Left lung (tissue), 10 donors: Measurements from ENCODE around the gene LILRB5. TPM values are rescaled to one million over a fixed set of nuclear protein-coding genes. Genes with fewer than 3 reads are reported as not detected.

Experiments
- ATAC-seq: fragments of 200-7000 bp; cut with Tn5 transposase; one replicate; pipeline ENCODE4 v1.9.1; 2020; ENCODE audit warnings: moderate library complexity
- DNase-seq, 4 donors: peaks; one replicate each; pipeline ENCODE4 v3.0.0-alpha.2; 2013 to 2020
- H3K27ac ChIP-seq, 2 donors: fragments of 200-600 bp; sonication (generic) in 1 of 2; one replicate each; pipeline versions ENCODE4 v1.5.0 to v1.8.0; 2020 to 2021
- H3K27me3 ChIP-seq, 2 donors: fragments of 200-600 bp; sonication (generic) in 1 of 2; one replicate each; pipeline versions ENCODE4 v1.5.0 to v1.8.0; 2020 to 2021
- H3K36me3 ChIP-seq, 2 donors: fragments of 200-600 bp; sonication (generic) in 1 of 2; one replicate each; pipeline versions ENCODE4 v1.5.0 to v1.8.0; 2020 to 2021
- H3K4me1 ChIP-seq, 2 donors: fragments of 200-600 bp; one replicate each; pipeline ENCODE4 v1.8.0; 2021
- H3K4me3 ChIP-seq, 2 donors: fragments of 200-600 bp; sonication (generic) in 1 of 2; one replicate each; pipeline versions ENCODE4 v1.5.0 to v1.8.0; 2020 to 2021; ENCODE audit warnings: mild to moderate bottlenecking in 1 of 2
- H3K9me3 ChIP-seq, 2 donors: fragments of 200-600 bp; sonication (generic) in 1 of 2; one replicate each; pipeline versions ENCODE4 v1.5.0 to v1.8.0; 2020 to 2021
- intact Hi-C, 2 donors: fragments of 100-400 bp; cut with DNase I; formaldehyde crosslinking; loops; one replicate each; pipeline versions ENCODE4 v1.11.2 to v1.14.2; 2022
- polyA plus RNA-seq, 6 donors: library from polyadenylated mRNA; unstranded; fragments of 120-200 nt; gene quantifications; one replicate each; pipeline ENCODE4 v1.2.1, GENCODE V29; 2013; ENCODE audit not compliant: insufficient read length in 6 of 6
- total RNA-seq, 2 donors: library from RNA; stranded (reverse); fragmentation: NEBNext Ultra II Directional; extraction: Animal tissue kit (Norgen Biotek cat#: 25700); gene quantifications; one replicate each; pipeline ENCODE4 v1.2.1, GENCODE V29; 2021
- TF ChIP-seq, protein P1 (sequence below), 2 donors: fragments of 200-600 bp; sonication (generic) in 1 of 2; IDR thresholded peaks; one replicate each; pipeline versions ENCODE4 v1.5.0 to v1.8.0; 2021; ENCODE audit warnings: antibody characterized with exemption in 2 of 2
- donor health status: DM: no; HTN: yes; CAD: no.
- donor health status: DM: no; HTN: no; CAD: no.

LILRB5 gene
- total and polyA plus RNA-seq, 8 donors = 3.3 to 16.5 (median 4.7) TPM

DNA sequence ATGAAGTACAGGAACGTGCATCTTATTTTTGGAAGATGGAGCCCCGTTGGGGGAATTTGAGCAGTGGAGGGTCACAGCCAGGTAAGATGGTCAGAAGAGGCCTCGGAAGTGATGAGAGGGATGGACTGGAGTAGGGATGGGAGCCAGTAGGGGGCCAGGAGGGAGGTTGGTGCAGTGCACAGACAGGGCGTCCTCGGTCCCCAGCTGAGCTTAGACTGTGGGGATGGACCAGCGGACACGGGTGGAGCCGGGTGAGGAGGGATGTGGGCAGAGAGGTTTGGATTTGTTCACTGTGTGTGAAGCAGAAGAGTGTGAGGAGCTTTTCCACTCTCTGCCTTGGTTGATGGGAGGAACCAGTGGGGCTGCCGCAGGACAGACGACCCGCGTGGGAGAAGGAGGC, 45.8 kb downstream of the LILRB5 start:
- peak overlapping the region; percentile 90 to 97 for H3K27ac ChIP-seq
- no peak for ATAC-seq
- DNase-seq = no peak
- TF ChIP-seq, protein P1, sequence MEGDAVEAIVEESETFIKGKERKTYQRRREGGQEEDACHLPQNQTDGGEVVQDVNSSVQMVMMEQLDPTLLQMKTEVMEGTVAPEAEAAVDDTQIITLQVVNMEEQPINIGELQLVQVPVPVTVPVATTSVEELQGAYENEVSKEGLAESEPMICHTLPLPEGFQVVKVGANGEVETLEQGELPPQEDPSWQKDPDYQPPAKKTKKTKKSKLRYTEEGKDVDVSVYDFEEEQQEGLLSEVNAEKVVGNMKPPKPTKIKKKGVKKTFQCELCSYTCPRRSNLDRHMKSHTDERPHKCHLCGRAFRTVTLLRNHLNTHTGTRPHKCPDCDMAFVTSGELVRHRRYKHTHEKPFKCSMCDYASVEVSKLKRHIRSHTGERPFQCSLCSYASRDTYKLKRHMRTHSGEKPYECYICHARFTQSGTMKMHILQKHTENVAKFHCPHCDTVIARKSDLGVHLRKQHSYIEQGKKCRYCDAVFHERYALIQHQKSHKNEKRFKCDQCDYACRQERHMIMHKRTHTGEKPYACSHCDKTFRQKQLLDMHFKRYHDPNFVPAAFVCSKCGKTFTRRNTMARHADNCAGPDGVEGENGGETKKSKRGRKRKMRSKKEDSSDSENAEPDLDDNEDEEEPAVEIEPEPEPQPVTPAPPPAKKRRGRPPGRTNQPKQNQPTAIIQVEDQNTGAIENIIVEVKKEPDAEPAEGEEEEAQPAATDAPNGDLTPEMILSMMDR (IDR thresholded peaks at IDR 0.05) = no peak
- H3K36me3 ChIP-seq = peaks cover 3 to 31% of the 10 kb centered on the region in 2 donors
- H3K9me3 ChIP-seq = no peaks in the 10 kb centered on the region
- peak overlapping the region in 1 of 2 donors; percentile 22 for H3K4me3 ChIP-seq
- intact Hi-C loops = no loop called here
- H3K4me1 ChIP-seq = peaks cover 51 to 84% of the 10 kb centered on the region in 2 donors
- H3K27me3 ChIP-seq = no peaks in the 10 kb centered on the region

DNA sequence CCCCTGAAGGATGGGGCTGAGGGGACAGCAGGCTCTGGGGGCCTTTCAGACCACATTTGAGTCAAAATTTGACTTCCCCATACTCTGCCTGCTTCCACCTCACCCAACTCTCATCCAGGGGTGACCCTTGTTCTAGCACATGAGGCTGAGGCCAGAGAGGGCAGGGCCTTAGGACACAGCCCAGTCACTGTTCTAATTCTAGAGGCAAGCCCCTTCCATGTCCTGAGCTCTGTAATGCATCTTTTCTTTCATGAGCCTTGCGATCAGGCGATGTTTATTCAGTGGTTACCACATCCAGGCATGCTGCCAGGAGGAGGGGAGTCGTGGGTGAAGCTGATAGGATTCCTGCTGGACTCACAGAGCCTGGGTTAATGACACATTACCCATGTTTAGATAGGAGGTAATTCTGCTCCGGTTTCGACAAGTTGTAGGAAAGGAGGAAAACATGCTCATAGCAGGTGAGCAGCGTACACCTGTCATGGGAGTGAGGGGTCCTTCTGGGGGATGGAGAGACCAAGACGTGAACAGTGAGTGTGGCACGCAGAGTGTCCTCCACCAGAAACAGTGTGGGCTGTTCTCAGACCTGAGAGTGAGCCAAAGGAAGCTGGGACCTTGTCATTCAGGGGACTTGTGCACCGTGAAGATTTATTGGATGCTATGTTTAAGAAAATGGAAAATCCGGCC, 47.1 kb downstream of the LILRB5 start:
- intact Hi-C loops = no loop called here
- ATAC-seq (peak; percentile 68), DNase-seq (peak; percentile 82 to 96 (median 91))
- Histone ChIP-seq H3K27me3 (no peaks in the 10 kb centered on the region), H3K4me1 (peaks cover 60 to 89% of the 10 kb centered on the region in 2 donors), H3K4me3 (peak overlapping the region in 1 of 2 donors; percentile 22), H3K9me3 (no peaks in the 10 kb centered on the region), H3K36me3 (peaks cover 3 to 39% of the 10 kb centered on the region in 2 donors), H3K27ac (peak overlapping the region; percentile 90 to 97)
- TF ChIP-seq, protein P1 (IDR thresholded peaks at IDR 0.05) = no peak

DNA sequence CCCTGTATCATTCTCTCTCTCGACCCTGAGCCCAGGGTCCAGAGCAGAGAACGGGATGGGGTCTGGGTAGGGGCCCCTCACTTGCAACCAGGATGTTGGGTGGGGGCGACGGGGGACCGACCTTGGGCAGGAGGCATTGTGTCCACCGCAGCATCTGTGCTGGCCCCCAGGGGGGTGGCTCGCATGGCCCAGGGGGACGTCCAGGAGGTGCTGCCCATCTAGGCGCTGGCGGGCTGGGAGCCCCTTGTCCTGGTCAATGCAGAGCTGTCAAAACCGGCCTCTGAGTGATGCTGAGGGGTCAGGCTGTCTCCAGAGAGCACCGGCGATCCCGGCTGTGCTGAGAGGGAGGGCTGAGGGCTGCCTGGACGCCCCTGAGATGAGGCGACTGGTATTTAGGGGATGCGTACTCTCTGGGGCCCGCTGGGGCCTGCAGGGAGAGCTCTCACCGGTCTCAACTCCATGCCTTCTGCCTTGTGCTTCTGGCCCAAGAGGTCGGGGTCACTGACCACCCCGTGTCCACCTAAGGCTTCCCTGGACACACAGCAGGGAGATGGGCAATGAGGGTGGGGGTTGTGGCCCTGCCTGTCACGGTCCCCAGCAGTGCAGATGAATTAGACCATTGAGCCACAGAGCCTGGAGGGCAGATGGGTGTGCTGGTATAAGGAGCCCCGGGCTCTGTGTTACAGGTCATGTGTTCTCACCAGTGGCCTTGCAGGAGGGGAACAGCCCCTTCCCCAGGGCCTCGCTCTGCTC, 47.8 kb downstream of the LILRB5 start:
- DNase-seq (peak in 1 of 4 donors; percentile 82), ATAC-seq (peak; percentile 0)
- intact Hi-C loops = no loop called here
- Histone ChIP-seq H3K36me3 (peaks cover 3 to 46% of the 10 kb centered on the region in 2 donors), H3K27ac (peak overlapping the region; percentile 90 to 97), H3K4me1 (peaks cover 66 to 94% of the 10 kb centered on the region in 2 donors), H3K27me3 (no peaks in the 10 kb centered on the region), H3K4me3 (peak overlapping the region in 1 of 2 donors; percentile 1), H3K9me3 (no peaks in the 10 kb centered on the region)
- TF ChIP-seq, protein P1 (IDR thresholded peaks at IDR 0.05) = no peak

DNA sequence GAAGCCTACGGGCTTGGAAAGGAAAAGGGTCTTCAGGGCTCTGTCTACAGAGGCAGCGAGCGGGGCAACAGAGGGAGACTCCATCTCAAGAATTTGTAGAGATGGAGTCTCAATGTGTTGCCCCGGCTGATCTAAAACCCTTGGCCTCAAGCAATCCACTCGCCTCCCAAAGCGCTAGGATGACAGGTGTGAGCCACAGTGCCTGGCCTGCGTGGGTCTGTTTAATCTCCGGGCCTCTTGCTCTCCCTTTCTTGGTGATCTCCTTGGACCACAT, 48.4 kb downstream of the LILRB5 start:
- Histone ChIP-seq H3K27ac (peak overlapping the region; percentile 90 to 97), H3K27me3 (no peaks in the 10 kb centered on the region), H3K9me3 (no peaks in the 10 kb centered on the region), H3K36me3 (peaks cover 3 to 51% of the 10 kb centered on the region in 2 donors), H3K4me3 (peak overlapping the region in 1 of 2 donors; percentile 1), H3K4me1 (peaks cover 71 to 94% of the 10 kb centered on the region in 2 donors)
- TF ChIP-seq, protein P1 (IDR thresholded peaks at IDR 0.05) = no peak
- intact Hi-C loops = no loop called here
- no peak for ATAC-seq
- no peak for DNase-seq
